Measurements from ENCODE around the gene RANBP10.

DNA sequence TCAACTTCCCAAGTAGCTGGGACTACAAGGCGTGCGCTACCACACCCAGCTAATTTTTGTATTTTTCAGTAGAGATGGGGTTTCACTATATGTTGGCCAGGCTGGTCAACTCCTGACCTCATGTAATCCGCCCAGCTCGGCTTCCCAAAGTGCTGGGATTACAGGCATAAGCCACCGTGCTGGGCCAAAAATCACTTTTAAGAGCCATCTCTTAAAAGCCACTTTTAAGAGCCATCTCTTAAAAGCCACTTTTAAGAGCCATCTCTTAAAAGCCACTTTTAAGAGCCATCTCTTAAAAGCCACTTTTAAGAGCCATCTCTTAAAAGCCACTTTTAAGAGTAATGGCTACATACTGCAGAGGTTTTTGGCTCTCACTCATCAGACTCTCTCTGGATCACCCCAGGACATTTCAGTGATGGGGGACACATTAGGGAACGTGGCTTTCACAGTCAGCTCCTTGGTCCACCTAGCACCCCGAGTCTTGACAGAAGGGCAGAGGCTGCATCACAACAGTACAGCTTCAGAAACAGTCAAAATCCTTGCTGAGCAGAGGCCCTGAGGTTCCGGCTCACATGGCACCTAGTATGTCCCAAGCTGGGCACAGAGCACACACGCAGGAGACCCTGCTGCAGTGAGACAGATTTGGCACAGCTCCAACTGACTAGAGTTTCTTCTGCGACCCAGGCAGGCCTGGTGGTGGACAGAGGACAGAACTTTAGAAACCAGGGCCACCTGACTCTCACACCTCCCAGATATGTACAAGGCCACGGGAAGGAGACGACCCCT, 23.6 kb downstream of the RANBP10 start:
- TF ChIP-seq GATA2 (IDR thresholded peaks at IDR 0.05; ENCODE audit: low read depth, low read length) (no peak), GATA3 (IDR thresholded peaks at IDR 0.05; ENCODE audit: low read depth, low read length) (no peak)

Measured in SH-SY5Y (cell line).